Measurements from ENCODE around the gene KLHL18.

- TF ChIP-seq CTCF (IDR thresholded peaks at IDR 0.05) (no peak), POLR2A (IDR thresholded peaks at IDR 0.05) (no peak)
Observed at GRCh38 chr3:47239929-47240328, 42.8 kb upstream of the KLHL18 start.
